ENCODE data around the gene LAMA1. TPM values are rescaled to one million over a fixed set of nuclear protein-coding genes. Genes with fewer than 3 reads are reported as not detected.

Gene LAMA1
- polyA plus RNA-seq, 1 donor from 2014 or later: 10.3 TPM

- H3K4me3 ChIP-seq (ENCODE audit: low read length): no peak overlapping the region
- no peaks in the 10 kb centered on the region for H3K79me2 ChIP-seq (replicated peaks; ENCODE audit: insufficient read depth, low read length)
- no peaks in the 10 kb centered on the region for H3K9me2 ChIP-seq (ENCODE audit: insufficient read depth, low read length)
- H3K36me3 ChIP-seq (ENCODE audit: insufficient read depth, low read length): no peaks in the 10 kb centered on the region
- no peaks in the 10 kb centered on the region for H3F3A ChIP-seq (ENCODE audit: insufficient read depth, low read length, poor library complexity, severe bottlenecking)
- H3K9ac ChIP-seq (ENCODE audit: low read length): no peak overlapping the region
- no peaks in the 10 kb centered on the region for H4K20me1 ChIP-seq (ENCODE audit: insufficient read depth)
- no peak overlapping the region for H2AFZ ChIP-seq (ENCODE audit: low read depth, low read length)
- no peak overlapping the region for H3K4me2 ChIP-seq (ENCODE audit: low read length)
- H3K27me3 ChIP-seq (ENCODE audit: insufficient read depth, low read depth, low read length): no peaks in the 10 kb centered on the region
- no peak for TF ChIP-seq RAD21 (conservative IDR thresholded peaks at IDR 0.05)
- no peak for TF ChIP-seq MXI1 (conservative IDR thresholded peaks at IDR 0.05; ENCODE audit: poor library complexity, severe bottlenecking)
- no peak for TF ChIP-seq TAF1 (IDR thresholded peaks at IDR 0.05; ENCODE audit: low read depth)
- TF ChIP-seq, protein P1, sequence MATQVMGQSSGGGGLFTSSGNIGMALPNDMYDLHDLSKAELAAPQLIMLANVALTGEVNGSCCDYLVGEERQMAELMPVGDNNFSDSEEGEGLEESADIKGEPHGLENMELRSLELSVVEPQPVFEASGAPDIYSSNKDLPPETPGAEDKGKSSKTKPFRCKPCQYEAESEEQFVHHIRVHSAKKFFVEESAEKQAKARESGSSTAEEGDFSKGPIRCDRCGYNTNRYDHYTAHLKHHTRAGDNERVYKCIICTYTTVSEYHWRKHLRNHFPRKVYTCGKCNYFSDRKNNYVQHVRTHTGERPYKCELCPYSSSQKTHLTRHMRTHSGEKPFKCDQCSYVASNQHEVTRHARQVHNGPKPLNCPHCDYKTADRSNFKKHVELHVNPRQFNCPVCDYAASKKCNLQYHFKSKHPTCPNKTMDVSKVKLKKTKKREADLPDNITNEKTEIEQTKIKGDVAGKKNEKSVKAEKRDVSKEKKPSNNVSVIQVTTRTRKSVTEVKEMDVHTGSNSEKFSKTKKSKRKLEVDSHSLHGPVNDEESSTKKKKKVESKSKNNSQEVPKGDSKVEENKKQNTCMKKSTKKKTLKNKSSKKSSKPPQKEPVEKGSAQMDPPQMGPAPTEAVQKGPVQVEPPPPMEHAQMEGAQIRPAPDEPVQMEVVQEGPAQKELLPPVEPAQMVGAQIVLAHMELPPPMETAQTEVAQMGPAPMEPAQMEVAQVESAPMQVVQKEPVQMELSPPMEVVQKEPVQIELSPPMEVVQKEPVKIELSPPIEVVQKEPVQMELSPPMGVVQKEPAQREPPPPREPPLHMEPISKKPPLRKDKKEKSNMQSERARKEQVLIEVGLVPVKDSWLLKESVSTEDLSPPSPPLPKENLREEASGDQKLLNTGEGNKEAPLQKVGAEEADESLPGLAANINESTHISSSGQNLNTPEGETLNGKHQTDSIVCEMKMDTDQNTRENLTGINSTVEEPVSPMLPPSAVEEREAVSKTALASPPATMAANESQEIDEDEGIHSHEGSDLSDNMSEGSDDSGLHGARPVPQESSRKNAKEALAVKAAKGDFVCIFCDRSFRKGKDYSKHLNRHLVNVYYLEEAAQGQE (IDR thresholded peaks at IDR 0.05; ENCODE audit: borderline replicate concordance): no peak
- no peak for TF ChIP-seq POLR2AphosphoS5 (IDR thresholded peaks at IDR 0.05)
- TF ChIP-seq, protein P2, sequence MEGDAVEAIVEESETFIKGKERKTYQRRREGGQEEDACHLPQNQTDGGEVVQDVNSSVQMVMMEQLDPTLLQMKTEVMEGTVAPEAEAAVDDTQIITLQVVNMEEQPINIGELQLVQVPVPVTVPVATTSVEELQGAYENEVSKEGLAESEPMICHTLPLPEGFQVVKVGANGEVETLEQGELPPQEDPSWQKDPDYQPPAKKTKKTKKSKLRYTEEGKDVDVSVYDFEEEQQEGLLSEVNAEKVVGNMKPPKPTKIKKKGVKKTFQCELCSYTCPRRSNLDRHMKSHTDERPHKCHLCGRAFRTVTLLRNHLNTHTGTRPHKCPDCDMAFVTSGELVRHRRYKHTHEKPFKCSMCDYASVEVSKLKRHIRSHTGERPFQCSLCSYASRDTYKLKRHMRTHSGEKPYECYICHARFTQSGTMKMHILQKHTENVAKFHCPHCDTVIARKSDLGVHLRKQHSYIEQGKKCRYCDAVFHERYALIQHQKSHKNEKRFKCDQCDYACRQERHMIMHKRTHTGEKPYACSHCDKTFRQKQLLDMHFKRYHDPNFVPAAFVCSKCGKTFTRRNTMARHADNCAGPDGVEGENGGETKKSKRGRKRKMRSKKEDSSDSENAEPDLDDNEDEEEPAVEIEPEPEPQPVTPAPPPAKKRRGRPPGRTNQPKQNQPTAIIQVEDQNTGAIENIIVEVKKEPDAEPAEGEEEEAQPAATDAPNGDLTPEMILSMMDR (IDR thresholded peaks at IDR 0.05; ENCODE audit: poor library complexity, severe bottlenecking): no peak
- TF ChIP-seq SMC3 (conservative IDR thresholded peaks at IDR 0.05; ENCODE audit: poor library complexity): no peak
- no peak for TF ChIP-seq EZH2 (IDR thresholded peaks at IDR 0.05; ENCODE audit: borderline replicate concordance, insufficient read depth, low read length, poor library complexity, severe bottlenecking)
- TF ChIP-seq EP300 (conservative IDR thresholded peaks at IDR 0.05; ENCODE audit: poor library complexity, severe bottlenecking): no peak
- no peak overlapping the region for H3K27ac ChIP-seq (ENCODE audit: low read length)
- no peaks in the 10 kb centered on the region for H3K9me3 ChIP-seq (ENCODE audit: low read length)
These were observed 46.0 kb downstream of the LAMA1 start for GRCh38 chr18:7071600-7071999.

- Histone ChIP-seq H3K27ac (ENCODE audit: low read length) (no peak overlapping the region), H3K4me2 (ENCODE audit: low read length) (no peak overlapping the region), H3K36me3 (ENCODE audit: insufficient read depth, low read length) (no peaks in the 10 kb centered on the region), H3K9me2 (ENCODE audit: insufficient read depth, low read length) (no peaks in the 10 kb centered on the region), H2AFZ (ENCODE audit: low read depth, low read length) (no peak overlapping the region), H3F3A (ENCODE audit: insufficient read depth, low read length, poor library complexity, severe bottlenecking) (no peaks in the 10 kb centered on the region), H3K4me3 (ENCODE audit: low read length) (no peak overlapping the region), H3K9me3 (ENCODE audit: low read length) (no peaks in the 10 kb centered on the region), H4K20me1 (ENCODE audit: insufficient read depth) (no peaks in the 10 kb centered on the region), H3K9ac (ENCODE audit: low read length) (no peak overlapping the region), H3K27me3 (ENCODE audit: insufficient read depth, low read depth, low read length) (no peaks in the 10 kb centered on the region), H3K79me2 (replicated peaks; ENCODE audit: insufficient read depth, low read length) (no peaks in the 10 kb centered on the region)
- no peak for TF ChIP-seq POLR2AphosphoS5 (IDR thresholded peaks at IDR 0.05)
These were observed 47.1 kb downstream of the LAMA1 start for GRCh38 chr18:7070466-7070865.

Data from neural cell (in vitro differentiated cells).